A549 (cell line): ENCODE data around the gene HSPB1.

Experiments
- CBX2 ChIP-seq: fragments of 200-600 bp; sonication (generic); IDR thresholded peaks from 2 replicates; pipeline ENCODE4 v1.6.1; 2016; ENCODE audit warnings: low read depth, mild to moderate bottlenecking, borderline replicate concordance
- RAD21 ChIP-seq, 2 experiments: fragments of >200 bp in 1 of 2; sonication (Bioruptor Twin) in 1 of 2; formaldehyde crosslinking in 1 of 2; IDR thresholded peaks in 1 of 2; conservative IDR thresholded peaks in 1 of 2; 2 replicates in 1 of 2; 3 replicates in 1 of 2; pipeline ENCODE4 v1.6.1; 2012 to 2018; ENCODE audit warnings: inconsistent platforms in 1 of 2

GRCh38 chr7:76293407-76293901 lies 9.0 kb upstream of the HSPB1 start:
- no peak for TF ChIP-seq CBX2
- TF ChIP-seq RAD21 (conservative IDR thresholded peaks at IDR 0.05 in 1 of 2, IDR thresholded peaks at IDR 0.05 in 1 of 2), result no peak
